Measurements from ENCODE around the gene NFRKB.
A peak's percentile ranks its signal among the peaks of the same experiment; 100 is the strongest.

Gene NFRKB

GRCh38 chr11:129895126-129896041 lies at the start of gene NFRKB:
Gene NFRKB, minus strand, starts transcription at chr11:129895578. Its CDS starts 2,729 bp downstream, at chr11:129892849.
- Histone ChIP-seq H3K9me3 (ENCODE audit: insufficient read depth, low read length) (no peaks in the 10 kb centered on the region), H3K4me3 (ENCODE audit: low read length) (peak within 1 kb of the TSS; percentile 96), H3K4me2 (ENCODE audit: low read length) (peak within 1 kb of the TSS; percentile 93), H4K20me1 (ENCODE audit: insufficient read depth, low read length) (peaks cover 13% of the 10 kb centered on the region), H3K9ac (ENCODE audit: low read length) (peak within 1 kb of the TSS; percentile 87), H3K79me2 (ENCODE audit: low read length) (peaks cover 26% of the 10 kb centered on the region), H3K4me1 (ENCODE audit: low read length) (peaks cover 13% of the 10 kb centered on the region), H3K27me3 (ENCODE audit: low read depth, low read length) (no peaks in the 10 kb centered on the region), H2AFZ (ENCODE audit: low read depth, low read length) (peak within 1 kb of the TSS; percentile 84), H3K36me3 (replicated peaks; ENCODE audit: low read depth, low read length) (peaks cover 21% of the 10 kb centered on the region), H3K27ac (ENCODE audit: low read length) (0 out of 2 replicates have a peak within 1 kb of the TSS, but pooled peaks have one; percentile 11)
- TF ChIP-seq, protein P1, sequence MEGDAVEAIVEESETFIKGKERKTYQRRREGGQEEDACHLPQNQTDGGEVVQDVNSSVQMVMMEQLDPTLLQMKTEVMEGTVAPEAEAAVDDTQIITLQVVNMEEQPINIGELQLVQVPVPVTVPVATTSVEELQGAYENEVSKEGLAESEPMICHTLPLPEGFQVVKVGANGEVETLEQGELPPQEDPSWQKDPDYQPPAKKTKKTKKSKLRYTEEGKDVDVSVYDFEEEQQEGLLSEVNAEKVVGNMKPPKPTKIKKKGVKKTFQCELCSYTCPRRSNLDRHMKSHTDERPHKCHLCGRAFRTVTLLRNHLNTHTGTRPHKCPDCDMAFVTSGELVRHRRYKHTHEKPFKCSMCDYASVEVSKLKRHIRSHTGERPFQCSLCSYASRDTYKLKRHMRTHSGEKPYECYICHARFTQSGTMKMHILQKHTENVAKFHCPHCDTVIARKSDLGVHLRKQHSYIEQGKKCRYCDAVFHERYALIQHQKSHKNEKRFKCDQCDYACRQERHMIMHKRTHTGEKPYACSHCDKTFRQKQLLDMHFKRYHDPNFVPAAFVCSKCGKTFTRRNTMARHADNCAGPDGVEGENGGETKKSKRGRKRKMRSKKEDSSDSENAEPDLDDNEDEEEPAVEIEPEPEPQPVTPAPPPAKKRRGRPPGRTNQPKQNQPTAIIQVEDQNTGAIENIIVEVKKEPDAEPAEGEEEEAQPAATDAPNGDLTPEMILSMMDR (IDR thresholded peaks at IDR 0.05; ENCODE audit: low read depth, low read length) = no peak
- no peak for TF ChIP-seq EZH2phosphoT487 (IDR thresholded peaks at IDR 0.05; ENCODE audit: low read depth)

DNA sequence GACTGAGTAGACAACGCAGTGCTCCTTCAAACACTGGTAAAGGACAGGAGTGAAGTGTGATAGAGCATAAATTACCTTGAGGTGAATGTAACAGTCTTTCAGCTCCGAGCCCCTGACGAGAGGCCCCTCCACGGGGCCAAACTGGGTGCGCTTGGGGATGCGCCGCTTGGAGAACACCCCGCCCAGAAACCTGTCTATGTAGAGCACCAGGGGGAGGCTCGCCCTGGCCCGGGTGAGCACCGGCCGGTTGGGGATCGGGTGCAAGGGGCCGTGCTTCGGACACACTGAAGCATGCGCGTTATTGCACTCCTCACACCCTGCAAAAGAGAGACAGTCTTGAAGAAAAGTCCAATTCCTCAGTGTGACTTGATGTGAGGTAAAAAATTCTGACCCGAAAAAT lies 49.3 kb upstream of the NFRKB start:
- no peak overlapping the region for H3K27ac ChIP-seq (ENCODE audit: low read length)
- peaks cover 3% of the 10 kb centered on the region for H3K36me3 ChIP-seq (replicated peaks; ENCODE audit: low read depth, low read length)
- no peaks in the 10 kb centered on the region for H3K27me3 ChIP-seq (ENCODE audit: low read depth, low read length)
- H4K20me1 ChIP-seq (ENCODE audit: insufficient read depth, low read length) = no peaks in the 10 kb centered on the region
- no peak overlapping the region for H3K9ac ChIP-seq (ENCODE audit: low read length)
- peaks cover 4% of the 10 kb centered on the region; the same call in 1 of the 2 replicates for H3K4me1 ChIP-seq (ENCODE audit: low read length)
- no peaks in the 10 kb centered on the region for H3K79me2 ChIP-seq (ENCODE audit: low read length)
- no peaks in the 10 kb centered on the region for H3K9me3 ChIP-seq (ENCODE audit: insufficient read depth, low read length)
- no peak overlapping the region for H3K4me2 ChIP-seq (ENCODE audit: low read length)
- H3K4me3 ChIP-seq (ENCODE audit: low read length) = no peak overlapping the region
- no peak for TF ChIP-seq EZH2phosphoT487 (IDR thresholded peaks at IDR 0.05; ENCODE audit: low read depth)
- TF ChIP-seq, protein P1 (IDR thresholded peaks at IDR 0.05; ENCODE audit: low read depth, low read length) = no peak
- H2AFZ ChIP-seq (ENCODE audit: low read depth, low read length) = no peak overlapping the region

- Histone ChIP-seq H3K9me3 (ENCODE audit: insufficient read depth, low read length) (no peaks in the 10 kb centered on the region), H3K4me1 (ENCODE audit: low read length) (peaks cover 4% of the 10 kb centered on the region; the same call in 1 of the 2 replicates), H3K27me3 (ENCODE audit: low read depth, low read length) (no peaks in the 10 kb centered on the region), H4K20me1 (ENCODE audit: insufficient read depth, low read length) (no peaks in the 10 kb centered on the region), H3K36me3 (replicated peaks; ENCODE audit: low read depth, low read length) (peaks cover 3% of the 10 kb centered on the region), H3K4me2 (ENCODE audit: low read length) (no peak overlapping the region), H3K79me2 (ENCODE audit: low read length) (no peaks in the 10 kb centered on the region), H2AFZ (ENCODE audit: low read depth, low read length) (no peak overlapping the region), H3K27ac (ENCODE audit: low read length) (no peak overlapping the region), H3K4me3 (ENCODE audit: low read length) (no peak overlapping the region), H3K9ac (ENCODE audit: low read length) (no peak overlapping the region)
- TF ChIP-seq EZH2phosphoT487 (IDR thresholded peaks at IDR 0.05; ENCODE audit: low read depth) = no peak
Measured at GRCh38 chr11:129943036-129943435, 47.7 kb upstream of the NFRKB start.

- Histone ChIP-seq H3K27ac (ENCODE audit: low read length) (no peak overlapping the region), H2AFZ (ENCODE audit: low read depth, low read length) (no peak overlapping the region), H3K9me3 (ENCODE audit: insufficient read depth, low read length) (no peaks in the 10 kb centered on the region), H3K4me2 (ENCODE audit: low read length) (no peak overlapping the region), H3K4me3 (ENCODE audit: low read length) (no peak overlapping the region), H3K79me2 (ENCODE audit: low read length) (no peaks in the 10 kb centered on the region), H3K4me1 (ENCODE audit: low read length) (no peaks in the 10 kb centered on the region), H3K27me3 (ENCODE audit: low read depth, low read length) (no peaks in the 10 kb centered on the region), H4K20me1 (ENCODE audit: insufficient read depth, low read length) (no peaks in the 10 kb centered on the region), H3K36me3 (replicated peaks; ENCODE audit: low read depth, low read length) (peaks cover 3% of the 10 kb centered on the region), H3K9ac (ENCODE audit: low read length) (no peak overlapping the region)
- TF ChIP-seq EZH2phosphoT487 (IDR thresholded peaks at IDR 0.05; ENCODE audit: low read depth) = no peak
- TF ChIP-seq, protein P1 (IDR thresholded peaks at IDR 0.05; ENCODE audit: low read depth, low read length) = no peak
Measured at GRCh38 chr11:129939510-129939909, 44.1 kb upstream of the NFRKB start.
